K562 (cell line): ENCODE measurements around the gene BRICD5. TPM values are rescaled to one million over a fixed set of nuclear protein-coding genes. Genes with fewer than 3 reads are reported as not detected.

Experiments used
- CSDE1 ChIP-seq, 2 experiments: fragments of 450-650 bp; IDR thresholded peaks; 2 replicates each; pipeline ENCODE4 v1.6.1; 2016; ENCODE audit warnings: mild to moderate bottlenecking in 1 of 2
- EP400 ChIP-seq: fragments of 450-650 bp; IDR thresholded peaks from 2 replicates; pipeline ENCODE4 v1.6.1; 2017; ENCODE audit warnings: antibody characterized with exemption, mild to moderate bottlenecking, moderate library complexity
- NR4A1 ChIP-seq, 2 experiments: fragments of 250-450 bp in 1 of 2; fragments of 450-650 bp in 1 of 2; sonication (Bioruptor Pico) in 1 of 2; IDR thresholded peaks; 2 replicates each; pipeline versions ENCODE4 v1.4.0 to v1.6.1; 2016 to 2020; ENCODE audit warnings: mild to moderate bottlenecking in 2 of 2, missing compliant biosample characterization in 1 of 2, missing genetic modification characterization in 1 of 2, moderate library complexity in 1 of 2
- SMAD2 ChIP-seq: fragments of 150-350 bp; IDR thresholded peaks from 2 replicates; pipeline ENCODE4 v1.6.1; 2014; ENCODE audit warnings: low read depth, mild to moderate bottlenecking, low read length
- TRIM28 ChIP-seq: fragments of 450-650 bp; IDR thresholded peaks from 2 replicates; pipeline ENCODE4 v1.6.1; 2017
- ZC3H4 ChIP-seq: sonication (generic); formaldehyde crosslinking; IDR thresholded peaks from 2 replicates; pipeline ENCODE4 v1.9.0; 2021; ENCODE audit warnings: missing genetic modification reagents, borderline replicate concordance
- ZSCAN32 ChIP-seq: fragments of 450-650 bp; formaldehyde crosslinking; IDR thresholded peaks from 2 replicates; pipeline ENCODE4 v1.4.0; 2020; ENCODE audit warnings: mild to moderate bottlenecking, moderate library complexity
- polyA plus RNA-seq, 8 experiments: library from polyadenylated mRNA; depleted of rRNA in 4 of 8; stranded (reverse) in 5 of 8; unstranded in 3 of 8; fragments of >200 nt; fragmentation: Nextera tagmentation in 2 of 8; fragmentation: Illumina TruSeq in 1 of 8; extraction: Ambion mirVana in 2 of 8; extraction: Trizol in 1 of 8; gene quantifications; 2 replicates each; pipeline versions ENCODE4 v1.2.1 to v1.2.3, GENCODE V29; 2011 to 2014; ENCODE audit warnings: inconsistent platforms in 1 of 8, missing spikeins in 1 of 8
- total RNA-seq, 7 experiments: library from RNA; depleted of rRNA in 6 of 7; stranded (reverse); fragments of >200 nt in 6 of 7; fragmentation: Illumina TruSeq in 2 of 7; extraction: Trizol in 2 of 7; gene quantifications; 2 replicates each; pipeline versions ENCODE4 v1.2.1 to v1.2.3, GENCODE V29; 2011 to 2021; ENCODE audit warnings: low replicate concordance in 1 of 7
- TF ChIP-seq, protein P1 (sequence below): sonication (generic); formaldehyde crosslinking; IDR thresholded peaks from 2 replicates; pipeline ENCODE4 v1.8.1; 2023; ENCODE audit warnings: mild to moderate bottlenecking, missing genetic modification reagents
- TF ChIP-seq, protein P2 (sequence below): fragments of 450-650 bp; IDR thresholded peaks from 2 replicates; pipeline ENCODE4 v1.6.1; 2017; ENCODE audit warnings: mild to moderate bottlenecking, moderate library complexity
- TF ChIP-seq, protein P3 (sequence below): IDR thresholded peaks from 2 replicates; pipeline ENCODE4 v1.6.1; 2011; ENCODE audit not compliant: insufficient read length; ENCODE audit errors: extremely low read depth
- TF ChIP-seq, protein P4 (sequence below): fragments of 450-650 bp; IDR thresholded peaks from 2 replicates; pipeline ENCODE4 v1.6.1; 2016; ENCODE audit warnings: mild to moderate bottlenecking, moderate library complexity

BRICD5 gene
- total and polyA plus RNA-seq, 9 of the 15 experiments (the other 6 are each of a cell fraction or from before 2014, with no cell fraction given) = 0.24 to 15.1 (median 2.4) TPM; not detected in 1

DNA sequence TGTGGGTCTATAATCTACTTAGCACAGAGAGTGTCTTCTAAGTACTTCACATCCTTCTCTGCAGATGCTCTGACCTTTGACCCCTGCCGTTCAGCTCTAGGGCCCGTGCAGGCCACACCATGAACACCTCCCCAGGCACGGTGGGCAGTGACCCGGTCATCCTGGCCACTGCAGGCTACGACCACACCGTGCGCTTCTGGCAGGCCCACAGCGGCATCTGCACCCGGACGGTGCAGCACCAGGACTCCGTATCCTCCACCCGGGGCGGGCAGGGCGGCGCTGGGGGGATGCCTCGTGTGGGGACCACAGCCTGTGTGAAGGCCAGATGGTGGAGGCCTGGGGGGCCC, 4.7 kb downstream of the BRICD5 start (continued):
- TF ChIP-seq, protein P1, sequence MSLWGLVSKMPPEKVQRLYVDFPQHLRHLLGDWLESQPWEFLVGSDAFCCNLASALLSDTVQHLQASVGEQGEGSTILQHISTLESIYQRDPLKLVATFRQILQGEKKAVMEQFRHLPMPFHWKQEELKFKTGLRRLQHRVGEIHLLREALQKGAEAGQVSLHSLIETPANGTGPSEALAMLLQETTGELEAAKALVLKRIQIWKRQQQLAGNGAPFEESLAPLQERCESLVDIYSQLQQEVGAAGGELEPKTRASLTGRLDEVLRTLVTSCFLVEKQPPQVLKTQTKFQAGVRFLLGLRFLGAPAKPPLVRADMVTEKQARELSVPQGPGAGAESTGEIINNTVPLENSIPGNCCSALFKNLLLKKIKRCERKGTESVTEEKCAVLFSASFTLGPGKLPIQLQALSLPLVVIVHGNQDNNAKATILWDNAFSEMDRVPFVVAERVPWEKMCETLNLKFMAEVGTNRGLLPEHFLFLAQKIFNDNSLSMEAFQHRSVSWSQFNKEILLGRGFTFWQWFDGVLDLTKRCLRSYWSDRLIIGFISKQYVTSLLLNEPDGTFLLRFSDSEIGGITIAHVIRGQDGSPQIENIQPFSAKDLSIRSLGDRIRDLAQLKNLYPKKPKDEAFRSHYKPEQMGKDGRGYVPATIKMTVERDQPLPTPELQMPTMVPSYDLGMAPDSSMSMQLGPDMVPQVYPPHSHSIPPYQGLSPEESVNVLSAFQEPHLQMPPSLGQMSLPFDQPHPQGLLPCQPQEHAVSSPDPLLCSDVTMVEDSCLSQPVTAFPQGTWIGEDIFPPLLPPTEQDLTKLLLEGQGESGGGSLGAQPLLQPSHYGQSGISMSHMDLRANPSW (CRISPR knock-in tag) = 0 out of 2 replicates have a peak, but pooled peaks have one; percentile 41
- TF ChIP-seq SMAD2 = no peak
- TF ChIP-seq, protein P2, sequence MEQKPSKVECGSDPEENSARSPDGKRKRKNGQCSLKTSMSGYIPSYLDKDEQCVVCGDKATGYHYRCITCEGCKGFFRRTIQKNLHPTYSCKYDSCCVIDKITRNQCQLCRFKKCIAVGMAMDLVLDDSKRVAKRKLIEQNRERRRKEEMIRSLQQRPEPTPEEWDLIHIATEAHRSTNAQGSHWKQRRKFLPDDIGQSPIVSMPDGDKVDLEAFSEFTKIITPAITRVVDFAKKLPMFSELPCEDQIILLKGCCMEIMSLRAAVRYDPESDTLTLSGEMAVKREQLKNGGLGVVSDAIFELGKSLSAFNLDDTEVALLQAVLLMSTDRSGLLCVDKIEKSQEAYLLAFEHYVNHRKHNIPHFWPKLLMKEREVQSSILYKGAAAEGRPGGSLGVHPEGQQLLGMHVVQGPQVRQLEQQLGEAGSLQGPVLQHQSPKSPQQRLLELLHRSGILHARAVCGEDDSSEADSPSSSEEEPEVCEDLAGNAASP = no peak
- TF ChIP-seq, protein P3, sequence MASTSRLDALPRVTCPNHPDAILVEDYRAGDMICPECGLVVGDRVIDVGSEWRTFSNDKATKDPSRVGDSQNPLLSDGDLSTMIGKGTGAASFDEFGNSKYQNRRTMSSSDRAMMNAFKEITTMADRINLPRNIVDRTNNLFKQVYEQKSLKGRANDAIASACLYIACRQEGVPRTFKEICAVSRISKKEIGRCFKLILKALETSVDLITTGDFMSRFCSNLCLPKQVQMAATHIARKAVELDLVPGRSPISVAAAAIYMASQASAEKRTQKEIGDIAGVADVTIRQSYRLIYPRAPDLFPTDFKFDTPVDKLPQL = no peak
- no peak for TF ChIP-seq TRIM28
- no peak for TF ChIP-seq ZSCAN32
- TF ChIP-seq NR4A1 (CRISPR knock-in tag; IDR thresholded peaks at IDR 0.05) = 0 out of 2 replicates have a peak, but pooled peaks have one; percentile 22
- TF ChIP-seq NR4A1 (tag; IDR thresholded peaks at IDR 0.05) = no peak
- TF ChIP-seq, protein P4, sequence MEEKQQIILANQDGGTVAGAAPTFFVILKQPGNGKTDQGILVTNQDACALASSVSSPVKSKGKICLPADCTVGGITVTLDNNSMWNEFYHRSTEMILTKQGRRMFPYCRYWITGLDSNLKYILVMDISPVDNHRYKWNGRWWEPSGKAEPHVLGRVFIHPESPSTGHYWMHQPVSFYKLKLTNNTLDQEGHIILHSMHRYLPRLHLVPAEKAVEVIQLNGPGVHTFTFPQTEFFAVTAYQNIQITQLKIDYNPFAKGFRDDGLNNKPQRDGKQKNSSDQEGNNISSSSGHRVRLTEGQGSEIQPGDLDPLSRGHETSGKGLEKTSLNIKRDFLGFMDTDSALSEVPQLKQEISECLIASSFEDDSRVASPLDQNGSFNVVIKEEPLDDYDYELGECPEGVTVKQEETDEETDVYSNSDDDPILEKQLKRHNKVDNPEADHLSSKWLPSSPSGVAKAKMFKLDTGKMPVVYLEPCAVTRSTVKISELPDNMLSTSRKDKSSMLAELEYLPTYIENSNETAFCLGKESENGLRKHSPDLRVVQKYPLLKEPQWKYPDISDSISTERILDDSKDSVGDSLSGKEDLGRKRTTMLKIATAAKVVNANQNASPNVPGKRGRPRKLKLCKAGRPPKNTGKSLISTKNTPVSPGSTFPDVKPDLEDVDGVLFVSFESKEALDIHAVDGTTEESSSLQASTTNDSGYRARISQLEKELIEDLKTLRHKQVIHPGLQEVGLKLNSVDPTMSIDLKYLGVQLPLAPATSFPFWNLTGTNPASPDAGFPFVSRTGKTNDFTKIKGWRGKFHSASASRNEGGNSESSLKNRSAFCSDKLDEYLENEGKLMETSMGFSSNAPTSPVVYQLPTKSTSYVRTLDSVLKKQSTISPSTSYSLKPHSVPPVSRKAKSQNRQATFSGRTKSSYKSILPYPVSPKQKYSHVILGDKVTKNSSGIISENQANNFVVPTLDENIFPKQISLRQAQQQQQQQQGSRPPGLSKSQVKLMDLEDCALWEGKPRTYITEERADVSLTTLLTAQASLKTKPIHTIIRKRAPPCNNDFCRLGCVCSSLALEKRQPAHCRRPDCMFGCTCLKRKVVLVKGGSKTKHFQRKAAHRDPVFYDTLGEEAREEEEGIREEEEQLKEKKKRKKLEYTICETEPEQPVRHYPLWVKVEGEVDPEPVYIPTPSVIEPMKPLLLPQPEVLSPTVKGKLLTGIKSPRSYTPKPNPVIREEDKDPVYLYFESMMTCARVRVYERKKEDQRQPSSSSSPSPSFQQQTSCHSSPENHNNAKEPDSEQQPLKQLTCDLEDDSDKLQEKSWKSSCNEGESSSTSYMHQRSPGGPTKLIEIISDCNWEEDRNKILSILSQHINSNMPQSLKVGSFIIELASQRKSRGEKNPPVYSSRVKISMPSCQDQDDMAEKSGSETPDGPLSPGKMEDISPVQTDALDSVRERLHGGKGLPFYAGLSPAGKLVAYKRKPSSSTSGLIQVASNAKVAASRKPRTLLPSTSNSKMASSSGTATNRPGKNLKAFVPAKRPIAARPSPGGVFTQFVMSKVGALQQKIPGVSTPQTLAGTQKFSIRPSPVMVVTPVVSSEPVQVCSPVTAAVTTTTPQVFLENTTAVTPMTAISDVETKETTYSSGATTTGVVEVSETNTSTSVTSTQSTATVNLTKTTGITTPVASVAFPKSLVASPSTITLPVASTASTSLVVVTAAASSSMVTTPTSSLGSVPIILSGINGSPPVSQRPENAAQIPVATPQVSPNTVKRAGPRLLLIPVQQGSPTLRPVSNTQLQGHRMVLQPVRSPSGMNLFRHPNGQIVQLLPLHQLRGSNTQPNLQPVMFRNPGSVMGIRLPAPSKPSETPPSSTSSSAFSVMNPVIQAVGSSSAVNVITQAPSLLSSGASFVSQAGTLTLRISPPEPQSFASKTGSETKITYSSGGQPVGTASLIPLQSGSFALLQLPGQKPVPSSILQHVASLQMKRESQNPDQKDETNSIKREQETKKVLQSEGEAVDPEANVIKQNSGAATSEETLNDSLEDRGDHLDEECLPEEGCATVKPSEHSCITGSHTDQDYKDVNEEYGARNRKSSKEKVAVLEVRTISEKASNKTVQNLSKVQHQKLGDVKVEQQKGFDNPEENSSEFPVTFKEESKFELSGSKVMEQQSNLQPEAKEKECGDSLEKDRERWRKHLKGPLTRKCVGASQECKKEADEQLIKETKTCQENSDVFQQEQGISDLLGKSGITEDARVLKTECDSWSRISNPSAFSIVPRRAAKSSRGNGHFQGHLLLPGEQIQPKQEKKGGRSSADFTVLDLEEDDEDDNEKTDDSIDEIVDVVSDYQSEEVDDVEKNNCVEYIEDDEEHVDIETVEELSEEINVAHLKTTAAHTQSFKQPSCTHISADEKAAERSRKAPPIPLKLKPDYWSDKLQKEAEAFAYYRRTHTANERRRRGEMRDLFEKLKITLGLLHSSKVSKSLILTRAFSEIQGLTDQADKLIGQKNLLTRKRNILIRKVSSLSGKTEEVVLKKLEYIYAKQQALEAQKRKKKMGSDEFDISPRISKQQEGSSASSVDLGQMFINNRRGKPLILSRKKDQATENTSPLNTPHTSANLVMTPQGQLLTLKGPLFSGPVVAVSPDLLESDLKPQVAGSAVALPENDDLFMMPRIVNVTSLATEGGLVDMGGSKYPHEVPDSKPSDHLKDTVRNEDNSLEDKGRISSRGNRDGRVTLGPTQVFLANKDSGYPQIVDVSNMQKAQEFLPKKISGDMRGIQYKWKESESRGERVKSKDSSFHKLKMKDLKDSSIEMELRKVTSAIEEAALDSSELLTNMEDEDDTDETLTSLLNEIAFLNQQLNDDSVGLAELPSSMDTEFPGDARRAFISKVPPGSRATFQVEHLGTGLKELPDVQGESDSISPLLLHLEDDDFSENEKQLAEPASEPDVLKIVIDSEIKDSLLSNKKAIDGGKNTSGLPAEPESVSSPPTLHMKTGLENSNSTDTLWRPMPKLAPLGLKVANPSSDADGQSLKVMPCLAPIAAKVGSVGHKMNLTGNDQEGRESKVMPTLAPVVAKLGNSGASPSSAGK = peak; percentile 35; the same call in 1 of the 2 replicates
- no peak for TF ChIP-seq CSDE1 (IDR thresholded peaks at IDR 0.05)
- TF ChIP-seq EP400 = no peak
- TF ChIP-seq ZC3H4 (CRISPR knock-in tag) = 0 out of 2 replicates have a peak, but pooled peaks have one; percentile 31
